Gastroesophageal sphincter (tissue), 3 donors: Measurements from ENCODE around the gene PLCG2.

Experiments
- POLR2AphosphoS5 ChIP-seq: sonication (generic); formaldehyde crosslinking; IDR thresholded peaks from one replicate; pipeline ENCODE4 v1.6.1; 2017; ENCODE audit warnings: antibody characterized with exemption
- TF ChIP-seq, protein P1 (sequence below), 4 experiments: fragments of 200-600 bp in 2 of 4; fragments of 450-650 bp in 2 of 4; sonication (generic) in 1 of 4; IDR thresholded peaks; one replicate each; pipeline ENCODE4 v1.5.1; 2017 to 2019; ENCODE audit warnings: antibody characterized with exemption in 4 of 4, mild to moderate bottlenecking in 2 of 4, moderate library complexity in 2 of 4

DNA sequence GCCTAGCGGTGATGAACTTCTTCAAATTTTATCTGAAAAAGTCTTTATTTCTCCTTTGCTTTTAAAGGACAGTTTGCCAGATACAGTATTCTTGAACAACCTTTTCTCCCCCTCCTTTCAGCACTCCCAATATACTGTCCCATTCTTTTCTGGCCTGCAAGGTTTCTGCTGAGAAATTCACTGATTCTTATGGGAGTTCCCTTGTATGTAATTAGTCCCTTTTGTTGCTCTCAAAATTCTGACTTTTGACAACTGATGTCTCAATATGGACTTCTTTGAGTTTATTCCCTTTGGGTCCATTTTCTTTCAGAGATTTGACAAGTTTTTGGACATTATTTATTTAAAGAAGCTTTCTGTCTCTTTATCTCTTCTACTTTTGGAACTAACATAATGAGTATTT is 192.8 kb downstream of the PLCG2 start:
- TF ChIP-seq, protein P1, sequence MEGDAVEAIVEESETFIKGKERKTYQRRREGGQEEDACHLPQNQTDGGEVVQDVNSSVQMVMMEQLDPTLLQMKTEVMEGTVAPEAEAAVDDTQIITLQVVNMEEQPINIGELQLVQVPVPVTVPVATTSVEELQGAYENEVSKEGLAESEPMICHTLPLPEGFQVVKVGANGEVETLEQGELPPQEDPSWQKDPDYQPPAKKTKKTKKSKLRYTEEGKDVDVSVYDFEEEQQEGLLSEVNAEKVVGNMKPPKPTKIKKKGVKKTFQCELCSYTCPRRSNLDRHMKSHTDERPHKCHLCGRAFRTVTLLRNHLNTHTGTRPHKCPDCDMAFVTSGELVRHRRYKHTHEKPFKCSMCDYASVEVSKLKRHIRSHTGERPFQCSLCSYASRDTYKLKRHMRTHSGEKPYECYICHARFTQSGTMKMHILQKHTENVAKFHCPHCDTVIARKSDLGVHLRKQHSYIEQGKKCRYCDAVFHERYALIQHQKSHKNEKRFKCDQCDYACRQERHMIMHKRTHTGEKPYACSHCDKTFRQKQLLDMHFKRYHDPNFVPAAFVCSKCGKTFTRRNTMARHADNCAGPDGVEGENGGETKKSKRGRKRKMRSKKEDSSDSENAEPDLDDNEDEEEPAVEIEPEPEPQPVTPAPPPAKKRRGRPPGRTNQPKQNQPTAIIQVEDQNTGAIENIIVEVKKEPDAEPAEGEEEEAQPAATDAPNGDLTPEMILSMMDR (IDR thresholded peaks at IDR 0.05), result no peak
- no peak for TF ChIP-seq POLR2AphosphoS5
